Ishikawa (cell line): ENCODE measurements around the gene AGFG2.
A peak's percentile ranks its signal among the peaks of the same experiment; 100 is the strongest.

Experiments
- CEBPB ChIP-seq: IDR thresholded peaks from 2 replicates; pipeline ENCODE4 v1.6.1; 2012
- CREB1 ChIP-seq: IDR thresholded peaks from 2 replicates; pipeline ENCODE4 v1.6.1; 2012; ENCODE audit warnings: low read depth
- EGR1 ChIP-seq: IDR thresholded peaks from 2 replicates; pipeline ENCODE4 v1.6.1; 2012
- EP300 ChIP-seq: IDR thresholded peaks from 2 replicates; pipeline ENCODE4 v1.6.1; 2012; ENCODE audit warnings: borderline replicate concordance
- FOXM1 ChIP-seq: IDR thresholded peaks from 2 replicates; pipeline ENCODE4 v1.6.1; 2012; ENCODE audit warnings: low read depth, borderline replicate concordance
- NFIC ChIP-seq: IDR thresholded peaks from 2 replicates; pipeline ENCODE4 v1.6.1; 2012
- RAD21 ChIP-seq: IDR thresholded peaks from 2 replicates; pipeline ENCODE4 v1.6.1; 2012; ENCODE audit warnings: low read depth
- REST ChIP-seq: IDR thresholded peaks from 2 replicates; pipeline ENCODE4 v1.6.1; 2012; ENCODE audit warnings: low read depth, mild to moderate bottlenecking
- TAF1 ChIP-seq: IDR thresholded peaks from 2 replicates; pipeline ENCODE4 v1.6.1; 2012; ENCODE audit warnings: low read depth, mild to moderate bottlenecking
- TCF12 ChIP-seq: IDR thresholded peaks from 2 replicates; pipeline ENCODE4 v1.6.1; 2012; ENCODE audit warnings: low read depth
- TEAD4 ChIP-seq: IDR thresholded peaks from 2 replicates; pipeline ENCODE4 v1.6.1; 2012
- YY1 ChIP-seq: IDR thresholded peaks from 2 replicates; pipeline ENCODE4 v1.6.1; 2012; ENCODE audit warnings: low read depth
- ZBTB7A ChIP-seq: IDR thresholded peaks from 2 replicates; pipeline ENCODE4 v1.6.1; 2012; ENCODE audit warnings: low read depth
- TF ChIP-seq, protein P1 (sequence below): IDR thresholded peaks from 2 replicates; pipeline ENCODE4 v1.6.1; 2012
- TF ChIP-seq, protein P2 (sequence below): IDR thresholded peaks from 2 replicates; pipeline ENCODE4 v1.6.1; 2012

Gene AGFG2

GRCh38 chr7:100545360-100546128 is 6.5 kb downstream of the AGFG2 start:
- no peak for TF ChIP-seq YY1
- no peak for TF ChIP-seq EGR1
- no peak for TF ChIP-seq TCF12
- TF ChIP-seq, protein P1, sequence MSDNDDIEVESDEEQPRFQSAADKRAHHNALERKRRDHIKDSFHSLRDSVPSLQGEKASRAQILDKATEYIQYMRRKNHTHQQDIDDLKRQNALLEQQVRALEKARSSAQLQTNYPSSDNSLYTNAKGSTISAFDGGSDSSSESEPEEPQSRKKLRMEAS = peak; percentile 74
- TF ChIP-seq EP300 = peak; percentile 25; the same call in 1 of the 2 replicates
- no peak for TF ChIP-seq TAF1
- TF ChIP-seq REST = no peak
- no peak for TF ChIP-seq RAD21
- TF ChIP-seq NFIC = no peak
- no peak for TF ChIP-seq CREB1
- TF ChIP-seq FOXM1 = no peak
- TF ChIP-seq ZBTB7A = no peak
- TF ChIP-seq TEAD4 = peak; percentile 61
- TF ChIP-seq CEBPB = no peak
- TF ChIP-seq, protein P2, sequence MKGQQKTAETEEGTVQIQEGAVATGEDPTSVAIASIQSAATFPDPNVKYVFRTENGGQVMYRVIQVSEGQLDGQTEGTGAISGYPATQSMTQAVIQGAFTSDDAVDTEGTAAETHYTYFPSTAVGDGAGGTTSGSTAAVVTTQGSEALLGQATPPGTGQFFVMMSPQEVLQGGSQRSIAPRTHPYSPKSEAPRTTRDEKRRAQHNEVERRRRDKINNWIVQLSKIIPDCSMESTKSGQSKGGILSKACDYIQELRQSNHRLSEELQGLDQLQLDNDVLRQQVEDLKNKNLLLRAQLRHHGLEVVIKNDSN = peak; percentile 46; the same call in 1 of the 2 replicates

GRCh38 chr7:100546129-100546925 is 7.3 kb downstream of the AGFG2 start:
- TF ChIP-seq EGR1 (no peak), YY1 (no peak), ZBTB7A (no peak), TEAD4 (no peak), FOXM1 (no peak), CREB1 (no peak), REST (no peak), RAD21 (no peak), NFIC (no peak), EP300 (no peak), TCF12 (no peak)
- TF ChIP-seq, protein P2 = no peak
- TF ChIP-seq, protein P1 = no peak

DNA sequence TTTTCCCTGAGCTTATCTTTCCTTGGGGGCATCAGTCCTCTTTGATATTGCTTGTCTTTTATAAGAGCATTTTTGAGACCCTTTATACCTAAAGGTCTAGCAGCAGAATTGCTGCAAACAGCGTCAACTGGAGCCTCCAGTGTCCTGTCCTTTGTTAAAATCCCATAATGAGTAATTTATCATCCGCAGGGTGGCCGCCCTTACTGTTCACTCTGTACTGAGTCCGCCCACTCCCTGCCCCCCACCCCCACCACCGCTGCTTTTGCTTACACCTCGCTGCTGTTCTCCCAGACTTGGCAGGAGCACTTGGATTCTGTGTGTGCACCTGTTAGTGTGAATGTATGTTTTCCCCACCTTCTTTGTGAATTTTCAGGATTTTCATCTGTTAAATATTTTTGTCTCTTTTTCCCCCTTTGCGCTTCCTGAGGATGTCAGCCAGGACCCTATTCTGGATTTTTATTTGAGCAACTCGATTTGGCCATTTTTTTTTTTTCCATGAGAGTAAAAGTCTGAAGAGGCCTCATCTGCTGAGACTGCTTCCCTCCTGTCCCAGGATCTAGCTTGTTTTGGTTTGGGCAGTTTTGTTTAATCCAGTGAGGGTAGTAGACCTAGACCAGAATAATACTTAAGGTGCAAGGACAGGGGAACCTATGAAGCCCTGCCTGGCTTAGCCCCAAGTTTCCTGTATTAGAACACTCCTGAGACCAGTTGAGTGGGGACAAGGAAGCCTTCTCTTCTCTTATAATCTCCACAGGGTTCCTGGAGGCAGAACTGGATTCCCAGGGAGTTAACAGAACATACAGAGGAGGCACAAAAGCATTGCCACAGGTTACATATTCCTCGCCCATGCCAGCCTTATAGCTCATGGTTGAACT is 8.2 kb downstream of the AGFG2 start:
- TF ChIP-seq FOXM1 = no peak
- TF ChIP-seq, protein P2 = no peak
- no peak for TF ChIP-seq RAD21
- TF ChIP-seq NFIC = no peak
- TF ChIP-seq CEBPB = no peak
- no peak for TF ChIP-seq TCF12
- no peak for TF ChIP-seq YY1
- TF ChIP-seq CREB1 = no peak
- TF ChIP-seq ZBTB7A = no peak
- TF ChIP-seq EP300 = no peak
- TF ChIP-seq EGR1 = no peak
- TF ChIP-seq TAF1 = no peak

DNA sequence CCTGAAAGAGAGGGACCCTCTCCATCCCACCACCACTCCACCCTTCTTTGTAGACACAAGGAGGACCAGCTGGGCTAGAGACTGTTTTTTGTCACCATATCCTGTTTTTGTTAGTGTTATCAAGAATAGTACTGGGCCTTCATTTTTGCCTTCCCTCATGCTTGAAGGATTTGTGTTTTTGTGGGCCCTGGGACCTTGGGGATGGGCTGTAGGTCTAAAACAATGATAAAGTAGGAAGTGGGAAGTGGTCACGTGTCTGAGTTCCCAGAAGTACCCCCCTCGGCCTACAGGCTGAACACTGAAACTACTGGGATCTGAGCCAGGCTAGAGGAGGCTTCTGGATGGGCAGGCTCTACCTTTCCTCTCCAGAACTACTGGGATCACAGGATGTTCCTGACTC is 8.9 kb downstream of the AGFG2 start:
- TF ChIP-seq, protein P2 = peak; percentile 24; the same call in 1 of the 2 replicates
- no peak for TF ChIP-seq ZBTB7A
- TF ChIP-seq REST = no peak
- no peak for TF ChIP-seq TEAD4
- TF ChIP-seq TAF1 = no peak
